ENCODE measurements around the gene ELF4.

DNA sequence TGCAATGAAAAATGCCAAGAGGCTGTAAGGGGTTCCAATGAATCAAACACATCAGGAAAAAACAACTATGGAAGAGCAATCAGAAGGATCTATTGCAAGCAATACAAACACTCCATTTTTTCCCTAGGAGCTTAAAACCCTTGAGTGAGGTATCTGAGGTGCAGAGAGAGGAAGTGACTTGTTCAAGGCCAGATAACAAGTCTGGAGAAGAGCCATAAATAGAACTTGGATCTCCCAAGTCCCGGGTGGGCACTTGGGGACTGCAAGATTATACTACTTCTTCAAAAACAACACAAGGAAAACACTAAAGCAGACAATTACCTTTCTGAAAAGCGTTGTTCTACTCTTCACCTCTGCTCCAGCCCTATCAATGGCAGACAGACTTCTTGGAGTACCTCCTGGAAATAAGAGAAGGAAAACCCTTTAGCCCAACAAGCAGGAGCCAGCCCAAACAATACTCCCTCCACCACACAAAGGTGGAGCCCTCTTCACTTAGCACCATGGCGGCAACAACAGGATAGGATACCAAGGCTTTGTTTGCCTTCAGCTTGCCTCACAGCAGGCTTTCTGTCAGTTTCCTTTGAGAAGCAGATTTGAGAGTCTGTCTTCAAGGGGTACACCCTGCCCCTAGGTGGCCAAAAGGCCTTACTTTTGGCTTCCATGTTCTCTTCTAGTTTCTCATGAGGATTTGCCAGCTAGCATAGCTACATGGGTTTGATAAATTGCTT is 29.3 kb upstream of the ELF4 start:
- TF ChIP-seq ZC3H4 (CRISPR knock-in tag; IDR thresholded peaks at IDR 0.05; ENCODE audit: borderline replicate concordance) (no peak), GATAD2A (IDR thresholded peaks at IDR 0.05) (no peak), MYNN (IDR thresholded peaks at IDR 0.05) (no peak), MYNN (CRISPR knock-in tag; IDR thresholded peaks at IDR 0.05) (no peak), TRIM28 (IDR thresholded peaks at IDR 0.05) (no peak), NFIC (IDR thresholded peaks at IDR 0.05) (peak; percentile 55), ZNF217 (CRISPR knock-in tag; IDR thresholded peaks at IDR 0.05) (no peak), NR1H2 (CRISPR knock-in tag; IDR thresholded peaks at IDR 0.05) (no peak), ARID2 (IDR thresholded peaks at IDR 0.05) (no peak), POLR2A (conservative IDR thresholded peaks at IDR 0.05) (no peak), TARDBP (IDR thresholded peaks at IDR 0.05) (no peak), IRF2 (CRISPR knock-in tag; IDR thresholded peaks at IDR 0.05) (no peak), ELF1 (tag; IDR thresholded peaks at IDR 0.05) (no peak), EP400 (IDR thresholded peaks at IDR 0.05) (no peak)
- TF ChIP-seq, protein P1, sequence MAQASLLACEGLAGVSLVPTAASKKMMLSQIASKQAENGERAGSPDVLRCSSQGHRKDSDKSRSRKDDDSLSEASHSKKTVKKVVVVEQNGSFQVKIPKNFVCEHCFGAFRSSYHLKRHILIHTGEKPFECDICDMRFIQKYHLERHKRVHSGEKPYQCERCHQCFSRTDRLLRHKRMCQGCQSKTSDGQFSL (CRISPR knock-in tag; IDR thresholded peaks at IDR 0.05), result no peak
- TF ChIP-seq, protein P1 (tag; IDR thresholded peaks at IDR 0.05), result no peak

Measured in K562 (cell line).